Measurements from ENCODE around the gene LTBP4.

GRCh38 chr19:40632311-40633036 is 31.3 kb downstream of the LTBP4 start:
- TF ChIP-seq, protein P1, sequence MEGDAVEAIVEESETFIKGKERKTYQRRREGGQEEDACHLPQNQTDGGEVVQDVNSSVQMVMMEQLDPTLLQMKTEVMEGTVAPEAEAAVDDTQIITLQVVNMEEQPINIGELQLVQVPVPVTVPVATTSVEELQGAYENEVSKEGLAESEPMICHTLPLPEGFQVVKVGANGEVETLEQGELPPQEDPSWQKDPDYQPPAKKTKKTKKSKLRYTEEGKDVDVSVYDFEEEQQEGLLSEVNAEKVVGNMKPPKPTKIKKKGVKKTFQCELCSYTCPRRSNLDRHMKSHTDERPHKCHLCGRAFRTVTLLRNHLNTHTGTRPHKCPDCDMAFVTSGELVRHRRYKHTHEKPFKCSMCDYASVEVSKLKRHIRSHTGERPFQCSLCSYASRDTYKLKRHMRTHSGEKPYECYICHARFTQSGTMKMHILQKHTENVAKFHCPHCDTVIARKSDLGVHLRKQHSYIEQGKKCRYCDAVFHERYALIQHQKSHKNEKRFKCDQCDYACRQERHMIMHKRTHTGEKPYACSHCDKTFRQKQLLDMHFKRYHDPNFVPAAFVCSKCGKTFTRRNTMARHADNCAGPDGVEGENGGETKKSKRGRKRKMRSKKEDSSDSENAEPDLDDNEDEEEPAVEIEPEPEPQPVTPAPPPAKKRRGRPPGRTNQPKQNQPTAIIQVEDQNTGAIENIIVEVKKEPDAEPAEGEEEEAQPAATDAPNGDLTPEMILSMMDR (IDR thresholded peaks at IDR 0.05): no peak
- no peak for TF ChIP-seq POLR2A (IDR thresholded peaks at IDR 0.05)
